GM21576 (cell line): ENCODE data around the gene TEX50.
"Not testable (repeated sequence)": the region's sequence is repeated elsewhere in the genome, so short reads cannot be mapped to it uniquely, and the experiment has no call there.

Experiments
- ATAC-seq: cut with Tn5 transposase; IDR thresholded peaks from one replicate; pipeline ENCODE4 v1.9.1; 2021; ENCODE audit warnings: mild to moderate bottlenecking, moderate library complexity; ENCODE audit not compliant: unreplicated experiment

Gene TEX50

GRCh38 chr1:173661271-173661670 lies 26.1 kb downstream of the TEX50 start:
- no peak for ATAC-seq

- no peak for ATAC-seq
Observed at GRCh38 chr1:173661763-173662162, 26.6 kb downstream of the TEX50 start.

GRCh38 chr1:173663159-173663558 lies 28.0 kb downstream of the TEX50 start:
- no peak for ATAC-seq

- ATAC-seq, result no peak
Observed at GRCh38 chr1:173666646-173667045, 31.5 kb downstream of the TEX50 start.

GRCh38 chr1:173669491-173669941 lies 34.4 kb downstream of the TEX50 start, which contains the start of gene ANKRD45:
TSS of gene ANKRD45 (minus strand) at chr1:173669851. CDS start at chr1:173659418, 10,433 bp downstream.
- ATAC-seq, result no peak

- not testable (repeated sequence) for ATAC-seq
Observed at GRCh38 chr1:173674496-173674895, 39.4 kb downstream of the TEX50 start.

- not testable (repeated sequence) for ATAC-seq
Observed at GRCh38 chr1:173680152-173680551, 45.0 kb downstream of the TEX50 start.

GRCh38 chr1:173682184-173682583 lies 47.0 kb downstream of the TEX50 start:
- no peak for ATAC-seq

- not testable (repeated sequence) for ATAC-seq
Observed at GRCh38 chr1:173683838-173684237, 48.7 kb downstream of the TEX50 start.

- ATAC-seq, result not testable (repeated sequence)
Observed at GRCh38 chr1:173685121-173685520, 50.0 kb downstream of the TEX50 start.
